Measurements from ENCODE around the gene SENP3.

The SENP3 gene

GRCh38 chr17:7530023-7530900 is 31.5 kb upstream of the SENP3 start:
- POLR2A ChIA-PET, result no interaction called here
- TF ChIP-seq ZFHX2 (tag by site-specific recombination; conservative IDR thresholded peaks at IDR 0.05) (no peak), ZNF214 (tag by site-specific recombination; IDR thresholded peaks at IDR 0.05; ENCODE audit: borderline replicate concordance) (no peak), ZNF629 (tag by site-specific recombination; IDR thresholded peaks at IDR 0.05) (no peak), ZNF473 (tag by site-specific recombination; IDR thresholded peaks at IDR 0.05) (no peak), SP7 (tag by site-specific recombination; IDR thresholded peaks at IDR 0.05) (no peak), PRDM10 (tag by site-specific recombination; IDR thresholded peaks at IDR 0.05) (no peak), ZNF548 (tag by site-specific recombination; IDR thresholded peaks at IDR 0.05) (no peak), ZNF555 (tag by site-specific recombination; conservative IDR thresholded peaks at IDR 0.05) (no peak), ZBTB26 (tag by site-specific recombination; optimal IDR thresholded peaks at IDR 0.05) (no peak)
- Histone ChIP-seq H3K36me3 (ENCODE audit: control insufficient read depth in 2 of 2, insufficient read depth in 1 of 2, low read length in 2 of 2) (no peaks in the 10 kb centered on the region), H3K4me1 (ENCODE audit: control insufficient read depth, insufficient read depth, low read length) (no peaks in the 10 kb centered on the region), H3K9me3 (ENCODE audit: control insufficient read depth, insufficient read depth, low read depth, low read length) (no peaks in the 10 kb centered on the region), H3K27ac (ENCODE audit: extremely low read depth, low read depth, low read length) (no peak overlapping the region), H3K4me3 (ENCODE audit: low read depth, low read length) (no peak overlapping the region)
- CTCF ChIA-PET, result interaction anchor here (0.7 to 1.6 kb wide), 5 partner anchors 8 to 714 kb away, joined by 3 to 11 read pairs (median 4); no protein-coding TSS in a partner anchor

- ChIA-PET POLR2A (no interaction called here), CTCF (interaction anchor here (0.6 to 2.0 kb wide), 2 partner anchors 23 to 24 kb away, joined by 3 to 11 read pairs; no protein-coding TSS in a partner anchor)
- TF ChIP-seq ZNF549 (tag by site-specific recombination; IDR thresholded peaks at IDR 0.05) (0 out of 2 replicates have a peak, but pooled peaks have one; percentile 43), ZNF514 (tag by site-specific recombination; IDR thresholded peaks at IDR 0.05) (no peak), TRIM28 (IDR thresholded peaks at IDR 0.05; ENCODE audit: borderline replicate concordance, low read length) (peak; percentile 28; the same call in 1 of the 2 replicates), SETDB1 (IDR thresholded peaks at IDR 0.05; ENCODE audit: insufficient read length, low read length) (peak; percentile 96)
Measured at GRCh38 chr17:7538050-7538449, 23.7 kb upstream of the SENP3 start.

GRCh38 chr17:7538891-7539545 is 22.7 kb upstream of the SENP3 start:
- POLR2A ChIA-PET, result interaction anchor here (0.6 kb wide), 1 partner anchor 83 kb away, joined by 3 read pairs; no protein-coding TSS in a partner anchor
- Histone ChIP-seq H3K36me3 (ENCODE audit: control insufficient read depth in 2 of 2, insufficient read depth in 1 of 2, low read length in 2 of 2) (no peaks in the 10 kb centered on the region), H3K4me3 (ENCODE audit: low read depth, low read length) (no peak overlapping the region), H3K27ac (ENCODE audit: extremely low read depth, low read depth, low read length) (no peak overlapping the region), H3K4me1 (ENCODE audit: control insufficient read depth, insufficient read depth, low read length) (no peaks in the 10 kb centered on the region), H3K9me3 (ENCODE audit: control insufficient read depth, insufficient read depth, low read depth, low read length) (no peaks in the 10 kb centered on the region)
- TF ChIP-seq ZNF558 (tag by site-specific recombination; IDR thresholded peaks at IDR 0.05) (no peak), ZFP69B (tag by site-specific recombination; IDR thresholded peaks at IDR 0.05) (no peak), ZNF133 (tag by site-specific recombination; IDR thresholded peaks at IDR 0.05) (no peak), ZFP3 (tag by site-specific recombination; IDR thresholded peaks at IDR 0.05; ENCODE audit: low read depth) (no peak), ZBTB48 (tag by site-specific recombination; IDR thresholded peaks at IDR 0.05) (no peak), ZNF169 (tag by site-specific recombination; IDR thresholded peaks at IDR 0.05) (no peak), ZNF223 (tag by site-specific recombination; IDR thresholded peaks at IDR 0.05) (no peak), ZNF2 (tag by site-specific recombination; IDR thresholded peaks at IDR 0.05) (no peak), ZNF707 (tag by site-specific recombination; IDR thresholded peaks at IDR 0.05) (no peak), ZNF350 (tag by site-specific recombination; IDR thresholded peaks at IDR 0.05) (no peak), SP7 (tag by site-specific recombination; IDR thresholded peaks at IDR 0.05) (no peak), ZNF221 (tag by site-specific recombination; IDR thresholded peaks at IDR 0.05; ENCODE audit: borderline replicate concordance) (no peak)
- CTCF ChIA-PET, result interaction anchor here (2.0 kb wide), 1 partner anchor 22 kb away, joined by 11 read pairs; no protein-coding TSS in a partner anchor

More at GRCh38 chr17:7538050-7538449, 23.7 kb upstream of the SENP3 start:
- Histone ChIP-seq H3K27ac (ENCODE audit: extremely low read depth, low read depth, low read length) (no peak overlapping the region), H3K4me3 (ENCODE audit: low read depth, low read length) (no peak overlapping the region), H3K4me1 (ENCODE audit: control insufficient read depth, insufficient read depth, low read length) (no peaks in the 10 kb centered on the region), H3K36me3 (ENCODE audit: control insufficient read depth in 2 of 2, insufficient read depth in 1 of 2, low read length in 2 of 2) (no peaks in the 10 kb centered on the region), H3K9me3 (ENCODE audit: control insufficient read depth, insufficient read depth, low read depth, low read length) (no peaks in the 10 kb centered on the region)

All from HEK293 (cell line).